Heart right ventricle (tissue), 16 donors: ENCODE measurements around the gene ORC2. TPM values are rescaled to one million over a fixed set of nuclear protein-coding genes. Genes with fewer than 3 reads are reported as not detected.
"Not testable (repeated sequence)": the region's sequence is repeated elsewhere in the genome, so short reads cannot be mapped to it uniquely, and the experiment has no call there.

Experiments used
- ATAC-seq, 8 donors: fragments of 200-7000 bp; cut with Tn5 transposase; one replicate each; pipeline ENCODE4 v1.9.1; 2020; ENCODE audit warnings: mild to moderate bottlenecking in 8 of 8, moderate library complexity in 8 of 8, moderate number of reproducible peaks in 1 of 8
- DNase-seq, 2 donors: peaks; one replicate each; pipeline ENCODE4 v3.0.0-alpha.2; 2020
- H3K27ac ChIP-seq, 10 donors: fragments of 200-600 bp; sonication (generic) in 2 of 10; one replicate each; pipeline versions ENCODE4 v1.5.0 to v1.8.0; 2020 to 2022; ENCODE audit warnings: mild to moderate bottlenecking in 3 of 10
- H3K27me3 ChIP-seq, 7 donors: fragments of 200-600 bp; one replicate each; pipeline ENCODE4 v1.8.0; 2021 to 2022; ENCODE audit warnings: mild to moderate bottlenecking in 2 of 7
- H3K36me3 ChIP-seq, 9 donors: fragments of 200-600 bp; sonication (generic) in 1 of 9; one replicate each; pipeline versions ENCODE4 v1.5.0 to v1.8.0; 2020 to 2022; ENCODE audit warnings: mild to moderate bottlenecking in 2 of 9
- H3K4me1 ChIP-seq, 9 donors: fragments of 200-600 bp; sonication (generic) in 1 of 9; one replicate each; pipeline versions ENCODE4 v1.5.0 to v1.8.0; 2020 to 2022; ENCODE audit warnings: mild to moderate bottlenecking in 4 of 9
- H3K4me3 ChIP-seq, 10 donors: fragments of 200-600 bp; sonication (generic) in 2 of 10; one replicate each; pipeline versions ENCODE4 v1.5.0 to v1.8.0; 2020 to 2022; ENCODE audit warnings: mild to moderate bottlenecking in 7 of 10, moderate library complexity in 2 of 10
- H3K9me3 ChIP-seq, 11 donors: fragments of 200-600 bp in 10 of 11; sonication (generic) in 2 of 11; one replicate each; pipeline versions ENCODE4 v1.5.0 to v1.8.0; 2013 to 2022; ENCODE audit warnings: mild to moderate bottlenecking in 2 of 11, control low read depth in 1 of 11, moderate library complexity in 1 of 11
- WGBS, 2 donors: extraction: QIAGEN DNeasy Blood & Tissue Kit; methylation state at CpG; one replicate each; pipeline ENCODE4 v1.1.7; 2013; ENCODE audit warnings: inconsistent platforms in 1 of 2; 5-methylcytosine and 5-hydroxymethylcytosine counted together
- intact Hi-C, 10 donors: fragments of 100-400 bp; cut with DNase I; formaldehyde crosslinking; loops; one replicate each; pipeline versions ENCODE4 v1.11.1 to v1.14.2; 2022
- polyA plus RNA-seq, 2 donors: library from polyadenylated mRNA; stranded (reverse); fragments of 200-250 nt; gene quantifications; one replicate each; pipeline ENCODE4 v1.2.3, GENCODE V29; 2013
- total RNA-seq, 10 donors: library from RNA; stranded (reverse); fragmentation: NEBNext Ultra II Directional in 3 of 10; extraction: Animal tissue kit (Norgen Biotek cat#: 25700) in 3 of 10; gene quantifications; one replicate each; pipeline versions ENCODE4 v1.2.1 to v1.2.4, GENCODE V29; 2021 to 2023
- TF ChIP-seq, protein P1 (sequence below), 9 donors: fragments of 200-600 bp; sonication (generic) in 2 of 9; IDR thresholded peaks; one replicate each; pipeline versions ENCODE4 v1.5.0 to v1.8.0; 2021 to 2022; ENCODE audit warnings: antibody characterized with exemption in 9 of 9, mild to moderate bottlenecking in 5 of 9, moderate library complexity in 1 of 9
- donor health status: Arrhythmogenic right ventricular cardiomyopathy.
- donor health status: ischemic (EF 13 %, LVEDD 7.1; RV severe dilation, severe dysfunction).
- donor health status: healthy with polysubstance abuse.
- donor health status: DM: no; HTN: yes; CAD: no.
- donor health status: DM: no; HTN: no; CAD: no.
- donor health status: ischemic (EF 25% LVEDD 6.9; RV normal size, moderate dysfunction).
- donor health status: ischemic (EF 25% LVEDD 5.7; RV mildly dilated, moderate dysfunction).
- donor health status: healthy.
- donor health status: DM: yes; HTN: yes; CAD: no.
- donor health status: Ischemic cardiomyopathy.
- donor health status: ischemic (EF 35%, LVEDD 5.7; RV mildly dilated, moderate dysfunction).
- donor health status: nonischemic (EF 11% LVEDD 7.7; RV severe dilation, severe dysfunction).
- donor health status: DM: yes; HTN: yes; CAD: no.
- donor health status: PGD.
- donor health status: ischemic (EF 29% LVEDD 5.4; RV normal size, mild dysfunction).
- donor health status: nonischemic (EF 23%, LVEDD 6.1; RV moderate dilation, normal function).

The ORC2 gene
- total and polyA plus RNA-seq, 12 donors = 5.5 to 38.8 (median 27.3) TPM

DNA sequence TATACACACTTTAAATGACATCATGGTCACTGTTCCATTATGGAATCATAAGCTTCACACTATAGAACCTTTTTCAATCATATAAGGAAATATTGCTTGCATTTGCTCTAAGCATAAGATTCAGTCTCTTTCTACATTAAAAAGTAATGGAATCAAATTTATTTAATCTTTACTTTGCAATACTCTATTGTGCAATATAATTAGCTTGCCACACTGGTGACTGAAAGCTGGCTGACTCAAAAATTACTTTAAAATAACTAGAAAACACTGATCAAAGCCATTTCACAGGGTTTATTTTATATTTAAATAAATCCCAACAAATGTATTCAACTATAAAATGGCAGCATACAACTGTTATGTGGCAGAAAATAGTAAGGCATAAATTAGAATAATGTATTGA lies 13.2 kb upstream of the ORC2 start:
- ATAC-seq (no peak), DNase-seq (no peak)
- Histone ChIP-seq H3K4me1 (no peaks in the 10 kb centered on the region), H3K27ac (no peak overlapping the region), H3K9me3 (no peaks in the 10 kb centered on the region), H3K27me3 (no peaks in the 10 kb centered on the region), H3K4me3 (no peak overlapping the region), H3K36me3 (peaks cover 0 to 47% (median 11%) of the 10 kb centered on the region in 9 donors)
- intact Hi-C loops = no loop called here
- TF ChIP-seq, protein P1, sequence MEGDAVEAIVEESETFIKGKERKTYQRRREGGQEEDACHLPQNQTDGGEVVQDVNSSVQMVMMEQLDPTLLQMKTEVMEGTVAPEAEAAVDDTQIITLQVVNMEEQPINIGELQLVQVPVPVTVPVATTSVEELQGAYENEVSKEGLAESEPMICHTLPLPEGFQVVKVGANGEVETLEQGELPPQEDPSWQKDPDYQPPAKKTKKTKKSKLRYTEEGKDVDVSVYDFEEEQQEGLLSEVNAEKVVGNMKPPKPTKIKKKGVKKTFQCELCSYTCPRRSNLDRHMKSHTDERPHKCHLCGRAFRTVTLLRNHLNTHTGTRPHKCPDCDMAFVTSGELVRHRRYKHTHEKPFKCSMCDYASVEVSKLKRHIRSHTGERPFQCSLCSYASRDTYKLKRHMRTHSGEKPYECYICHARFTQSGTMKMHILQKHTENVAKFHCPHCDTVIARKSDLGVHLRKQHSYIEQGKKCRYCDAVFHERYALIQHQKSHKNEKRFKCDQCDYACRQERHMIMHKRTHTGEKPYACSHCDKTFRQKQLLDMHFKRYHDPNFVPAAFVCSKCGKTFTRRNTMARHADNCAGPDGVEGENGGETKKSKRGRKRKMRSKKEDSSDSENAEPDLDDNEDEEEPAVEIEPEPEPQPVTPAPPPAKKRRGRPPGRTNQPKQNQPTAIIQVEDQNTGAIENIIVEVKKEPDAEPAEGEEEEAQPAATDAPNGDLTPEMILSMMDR (IDR thresholded peaks at IDR 0.05) = no peak

DNA sequence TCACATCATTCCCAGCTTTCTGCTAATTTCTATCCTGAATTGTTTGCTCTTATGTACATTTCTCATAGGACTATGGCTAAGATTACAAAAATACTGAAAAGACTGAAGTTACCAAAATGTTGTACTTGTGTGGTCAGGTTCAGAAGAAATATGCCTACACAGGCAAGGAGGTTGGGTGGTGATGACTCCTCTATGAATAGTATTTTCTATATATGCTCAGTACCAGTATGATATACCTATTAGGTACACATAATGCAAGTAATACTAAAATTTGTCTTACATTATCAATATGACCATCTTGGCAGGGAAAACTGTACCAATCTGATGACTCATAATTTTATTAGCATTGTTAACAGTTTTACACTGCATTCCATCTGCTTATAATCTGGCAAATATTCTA lies 12.2 kb upstream of the ORC2 start:
- ATAC-seq = no peak
- intact Hi-C loops = no loop called here
- no peaks in the 10 kb centered on the region for H3K4me1 ChIP-seq

DNA sequence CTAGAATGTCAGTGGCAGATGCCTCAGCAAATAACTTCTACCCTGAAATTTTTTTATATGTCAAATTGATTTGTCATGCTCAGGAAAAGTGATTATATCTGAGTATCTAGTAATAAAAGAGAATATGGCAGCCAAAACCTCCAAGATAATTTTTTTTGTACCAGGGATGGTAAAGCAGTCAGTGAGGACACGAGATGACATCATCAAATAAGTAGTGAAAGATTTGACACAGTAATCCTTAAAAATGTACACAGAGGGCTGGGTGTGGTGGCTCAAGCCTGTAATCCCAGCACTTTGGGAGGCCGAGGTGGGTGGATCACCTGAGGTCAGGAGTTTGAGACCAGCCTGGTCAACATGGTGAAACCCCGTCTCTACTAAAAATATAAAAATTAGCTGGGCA lies 6.6 kb upstream of the ORC2 start:
- Histone ChIP-seq H3K4me1 (peaks cover 0 to 21% (median 5%) of the 10 kb centered on the region in 9 donors), H3K36me3 (peaks cover 0 to 15% (median 0%) of the 10 kb centered on the region in 9 donors)
- intact Hi-C loops, H3K27me3 ChIP-seq, H3K27ac ChIP-seq, DNase-seq, ATAC-seq, H3K4me3 ChIP-seq, H3K9me3 ChIP-seq: not testable (repeated sequence)
- 96 to 98% methylated on average over 3 of the region's 3 CpGs for WGBS, 2 donors

More for the DNA sequence above, 12.2 kb upstream of the ORC2 start:
- H3K9me3 ChIP-seq = no peaks in the 10 kb centered on the region
- H3K36me3 ChIP-seq = peaks cover 0 to 39% (median 5%) of the 10 kb centered on the region in 9 donors
- H3K27me3 ChIP-seq = no peaks in the 10 kb centered on the region
- TF ChIP-seq, protein P1 (IDR thresholded peaks at IDR 0.05) = no peak
- H3K4me3 ChIP-seq = no peak overlapping the region
- no peak overlapping the region for H3K27ac ChIP-seq
- no peak for DNase-seq

DNA sequence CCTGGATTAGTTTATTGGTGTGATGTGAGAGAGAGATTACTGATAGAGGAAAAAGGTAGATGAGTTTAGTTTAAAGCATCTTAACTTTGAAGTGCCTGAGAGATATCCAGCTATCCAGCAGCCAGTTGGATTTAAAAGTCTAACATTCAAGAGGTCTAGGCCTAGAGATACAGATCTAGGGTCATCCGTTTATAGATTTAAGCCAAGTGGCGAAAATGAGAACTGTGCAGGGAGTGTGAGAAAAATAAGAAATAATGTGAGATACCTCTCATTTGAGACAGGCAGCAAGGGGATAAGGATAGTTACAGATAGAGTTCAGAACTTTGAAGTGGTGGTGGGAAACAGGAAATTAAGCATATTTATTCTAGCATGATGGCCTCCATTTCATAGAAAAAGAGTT lies 5.3 kb upstream of the ORC2 start:
- H3K27me3 ChIP-seq = no peaks in the 10 kb centered on the region
- H3K9me3 ChIP-seq = no peaks in the 10 kb centered on the region
- WGBS, 2 donors = 90 to 95% methylated on average over 2 of the region's 2 CpGs
- peaks cover 0 to 7% (median 0%) of the 10 kb centered on the region in 9 donors for H3K36me3 ChIP-seq
- ATAC-seq (no peak), DNase-seq (no peak)
- no peak overlapping the region for H3K4me3 ChIP-seq
- peaks cover 0 to 31% (median 14%) of the 10 kb centered on the region in 9 donors for H3K4me1 ChIP-seq
- H3K27ac ChIP-seq = peak overlapping the region in 1 of 10 donors; percentile 17
- intact Hi-C loops = loop anchor here in 2 of 10 donors (5.0 to 10.0 kb wide), 2 partner anchors 186 to 204 kb away; no protein-coding TSS in a partner anchor
- TF ChIP-seq, protein P1 (IDR thresholded peaks at IDR 0.05) = no peak

DNA sequence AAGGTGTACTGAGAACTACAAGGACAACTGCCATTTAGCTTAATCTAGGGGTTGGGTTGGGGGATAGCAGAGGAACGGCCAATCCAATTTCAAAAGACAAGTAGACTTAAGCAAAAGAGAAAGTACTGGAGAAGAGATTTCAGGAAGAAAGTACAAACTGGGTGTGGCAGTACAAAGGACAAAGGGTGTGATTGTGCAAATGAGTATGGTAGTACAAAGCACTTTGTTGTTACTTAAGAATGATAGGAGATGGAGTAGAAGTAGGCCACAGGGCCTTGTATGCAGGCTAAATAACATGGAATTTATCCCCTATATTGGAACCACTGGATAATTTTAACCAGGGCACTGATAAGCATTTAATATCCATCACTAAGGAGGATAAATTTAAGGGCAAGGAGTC lies 4.7 kb upstream of the ORC2 start:
- Histone ChIP-seq H3K36me3 (peaks cover 0 to 7% (median 0%) of the 10 kb centered on the region in 9 donors), H3K27ac (peak overlapping the region in 1 of 10 donors; percentile 17), H3K4me1 (peaks cover 0 to 31% (median 14%) of the 10 kb centered on the region in 9 donors), H3K9me3 (no peaks in the 10 kb centered on the region), H3K27me3 (no peaks in the 10 kb centered on the region), H3K4me3 (no peak overlapping the region)
- ATAC-seq (no peak), DNase-seq (no peak)
- 92 to 94% methylated on average over 1 of the region's 1 CpG for WGBS, 2 donors
- TF ChIP-seq, protein P1 (IDR thresholded peaks at IDR 0.05) = no peak
- intact Hi-C loops = loop anchor here in 2 of 10 donors (5.0 to 10.0 kb wide), 2 partner anchors 187 to 204 kb away; no protein-coding TSS in a partner anchor
